Keratinocyte (primary cell): Measurements from ENCODE around the gene PHKA1. TPM values are rescaled to one million over a fixed set of nuclear protein-coding genes. Genes with fewer than 3 reads are reported as not detected.

Experiments
- DNase-seq: peaks from one replicate; pipeline ENCODE4 v3.0.0-alpha.2; 2011; ENCODE audit warnings: low read depth, missing footprints, low spot score
- FAIRE-seq: peaks from 2 replicates; lab custom pipeline; 2011; peaks lifted over from hg19 to GRCh38; lab: Jason Lieb, UNC
- H2AFZ ChIP-seq: 2 replicates; pipeline ENCODE4 v1.6.0; 2012; ENCODE audit warnings: low read length, control low read depth, inconsistent platforms; ENCODE audit not compliant: control insufficient read depth
- H3K27ac ChIP-seq: 2 replicates; pipeline ENCODE4 v1.5.1; 2011; ENCODE audit warnings: low read length; ENCODE audit not compliant: control insufficient read depth, insufficient read depth
- H3K27me3 ChIP-seq: 3 replicates; pipeline ENCODE4 v1.6.0; 2011; ENCODE audit warnings: low read length; ENCODE audit not compliant: control insufficient read depth, insufficient read depth; ENCODE audit errors: extremely low read depth
- H3K36me3 ChIP-seq, 2 experiments: 2 replicates in 1 of 2; 3 replicates in 1 of 2; pipeline ENCODE4 v1.5.1; 2011; ENCODE audit warnings: low read length in 2 of 2, mild to moderate bottlenecking in 1 of 2; ENCODE audit not compliant: control insufficient read depth in 2 of 2, insufficient read depth in 2 of 2; ENCODE audit errors: extremely low read depth in 1 of 2
- H3K4me1 ChIP-seq: 3 replicates; pipeline ENCODE4 v1.5.1; 2011; ENCODE audit warnings: low read length; ENCODE audit not compliant: control insufficient read depth, insufficient read depth; ENCODE audit errors: extremely low read depth
- H3K4me2 ChIP-seq: 3 replicates; pipeline ENCODE4 v1.6.0; 2011; ENCODE audit warnings: low read depth, low read length; ENCODE audit not compliant: control insufficient read depth, insufficient read depth; ENCODE audit errors: extremely low read depth
- H3K4me3 ChIP-seq, 3 experiments: fragments of 200-600 bp in 1 of 3; sonication (generic) in 1 of 3; 2 replicates in 2 of 3; 3 replicates in 1 of 3; pipeline ENCODE4 v1.5.1; 2011 to 2016; ENCODE audit warnings: low read length in 3 of 3, mild to moderate bottlenecking in 3 of 3, control low read depth in 2 of 3, inconsistent platforms in 1 of 3, low read depth in 1 of 3, mixed read lengths in 1 of 3, mixed run types in 1 of 3, moderate library complexity in 1 of 3; ENCODE audit not compliant: control insufficient read depth in 2 of 3, insufficient read depth in 2 of 3; ENCODE audit errors: extremely low read depth in 1 of 3
- H3K79me2 ChIP-seq: 2 replicates; pipeline ENCODE4 v1.6.0; 2012; ENCODE audit warnings: low read length; ENCODE audit not compliant: control insufficient read depth, insufficient read depth
- H3K9ac ChIP-seq: 3 replicates; pipeline ENCODE4 v1.6.0; 2011; ENCODE audit warnings: low read length; ENCODE audit not compliant: control insufficient read depth, insufficient read depth; ENCODE audit errors: extremely low read depth
- H3K9me1 ChIP-seq: 3 replicates; pipeline ENCODE4 v1.6.0; 2011; ENCODE audit warnings: low read length; ENCODE audit not compliant: control insufficient read depth, insufficient read depth; ENCODE audit errors: extremely low read depth
- H3K9me3 ChIP-seq: 2 replicates; pipeline ENCODE4 v1.5.1; 2012; ENCODE audit warnings: low read depth, low read length; ENCODE audit not compliant: control insufficient read depth
- H4K20me1 ChIP-seq: 3 replicates; pipeline ENCODE4 v1.6.0; 2011; ENCODE audit warnings: low read length; ENCODE audit not compliant: control insufficient read depth, insufficient read depth; ENCODE audit errors: extremely low read depth
- CTCF ChIP-seq, 3 experiments: IDR thresholded peaks in 1 of 3; conservative IDR thresholded peaks in 1 of 3; optimal IDR thresholded peaks in 1 of 3; 2 replicates in 2 of 3; 3 replicates in 1 of 3; pipeline versions ENCODE3 to v1.5.1; 2011; ENCODE audit warnings: low read length in 3 of 3, mild to moderate bottlenecking in 3 of 3, moderate library complexity in 2 of 3, control low read depth in 1 of 3, inconsistent platforms in 1 of 3; ENCODE audit not compliant: insufficient read depth in 2 of 3; ENCODE audit errors: extremely low read depth in 1 of 3
- EZH2 ChIP-seq: IDR thresholded peaks from one replicate; pipeline ENCODE4 v1.6.1; 2012; ENCODE audit warnings: inconsistent platforms, mild to moderate bottlenecking, low read length, moderate library complexity
- dilution Hi-C: fragments of 300-500 bp; cut with MboI; formaldehyde crosslinking; loops from one replicate; pipeline ENCODE4 v1.7.0; 2020; ENCODE audit warnings: low sequenced_read_pairs; ENCODE audit not compliant: extremely low pct_ligation_motif_present
- polyA plus RNA-seq, 5 experiments: library from polyadenylated mRNA; depleted of rRNA in 3 of 5; stranded (reverse) in 3 of 5; stranded (forward) in 1 of 5; unstranded in 1 of 5; fragments of >200 nt; gene quantifications; 1 replicate in 1 of 5; 2 replicates in 3 of 5; 3 replicates in 1 of 5; pipeline versions ENCODE4 v1.2.1 to v1.2.3, GENCODE V29; 2011 to 2012; ENCODE audit warnings: missing spikeins in 2 of 5, low read depth in 1 of 5, low replicate concordance in 1 of 5
- small RNA-seq, 3 experiments: library from RNA; depleted of rRNA; stranded (forward); fragments of <200 nt; gene quantifications; one replicate each; pipeline ENCODE3, GENCODE V24; 2012; ENCODE audit warnings: low read depth in 3 of 3, low replicate concordance in 1 of 3; ENCODE audit not compliant: insufficient read length in 3 of 3

The PHKA1 gene
- polyA plus RNA-seq, 1 donor (not counting 4 experiments of a cell fraction or from before 2014, with no cell fraction given) = 7.1 TPM

- no peak overlapping the region for H2AFZ ChIP-seq
- TF ChIP-seq CTCF (optimal IDR thresholded peaks at IDR 0.05 in 1 of 3, IDR thresholded peaks at IDR 0.05 in 1 of 3, conservative IDR thresholded peaks at IDR 0.05 in 1 of 3; ENCODE audit: extremely low read depth in 1 of 3, insufficient read depth in 2 of 3, low read length in 3 of 3) (no peak), EZH2 (no peak)
- dilution Hi-C loops = no loop called here
- H3K27ac ChIP-seq = no peak overlapping the region
- H4K20me1 ChIP-seq = no peaks in the 10 kb centered on the region
- no peak overlapping the region for H3K9ac ChIP-seq
- H3K27me3 ChIP-seq = no peaks in the 10 kb centered on the region
- H3K79me2 ChIP-seq = no peaks in the 10 kb centered on the region
- DNase-seq (no peak), FAIRE-seq (no peak)
- no peaks in the 10 kb centered on the region for H3K36me3 ChIP-seq
- no peaks in the 10 kb centered on the region for H3K4me1 ChIP-seq
- H3K9me3 ChIP-seq = no peaks in the 10 kb centered on the region
- no peak overlapping the region for H3K4me3 ChIP-seq
- H3K9me1 ChIP-seq = no peaks in the 10 kb centered on the region
- no peak overlapping the region for H3K4me2 ChIP-seq
Measured at GRCh38 chrX:72536542-72536941, 177.6 kb downstream of the PHKA1 start.

GRCh38 chrX:72532366-72532765, 181.7 kb downstream of the PHKA1 start:
- Histone ChIP-seq H3K4me2 (no peak overlapping the region), H3K9ac (no peak overlapping the region), H4K20me1 (no peaks in the 10 kb centered on the region), H3K79me2 (no peaks in the 10 kb centered on the region), H2AFZ (no peak overlapping the region), H3K4me1 (no peaks in the 10 kb centered on the region), H3K9me3 (no peaks in the 10 kb centered on the region), H3K27me3 (peaks cover 9% of the 10 kb centered on the region), H3K36me3 (no peaks in the 10 kb centered on the region), H3K9me1 (no peaks in the 10 kb centered on the region), H3K4me3 (no peak overlapping the region), H3K27ac (no peak overlapping the region)
- no peak for TF ChIP-seq EZH2
- no peak for TF ChIP-seq CTCF (optimal IDR thresholded peaks at IDR 0.05 in 1 of 3, IDR thresholded peaks at IDR 0.05 in 1 of 3, conservative IDR thresholded peaks at IDR 0.05 in 1 of 3; ENCODE audit: extremely low read depth in 1 of 3, insufficient read depth in 2 of 3, low read length in 3 of 3)
- DNase-seq = no peak
- FAIRE-seq = no peak
- dilution Hi-C loops = no loop called here

Small RNA genes within 50 kb of the gene (small RNA-seq; reads per million reads assigned to genes)
- 0 reads per million in 3 experiments for gene BX295541.1
- gene RF00012 = 0 reads per million in 3 experiments
- gene RNU1-112P = 0.75 to 3.6 (median 1.0) reads per million in 3 experiments

Other genes with a start within 250 kb of the PHKA1 start
- gene HDAC8, start 141.5 kb downstream of the PHKA1 start, polyA plus RNA-seq = 22.4 to 27.3 TPM (median 23.8 TPM) in 3 replicates
- gene DMRTC1B, start 62.6 kb upstream of the PHKA1 start, polyA plus RNA-seq = not detected in 3 replicates
- gene FAM236B, start 68.4 kb upstream of the PHKA1 start, polyA plus RNA-seq = not detected in 3 replicates
- gene FAM236D, start 93.9 kb upstream of the PHKA1 start, polyA plus RNA-seq = not detected in 3 replicates
- not detected in 3 replicates for gene FAM236C, start 198.3 kb upstream of the PHKA1 start, polyA plus RNA-seq
- gene FAM236A, start 223.9 kb upstream of the PHKA1 start, polyA plus RNA-seq = not detected in 3 replicates
- not detected in 3 replicates for gene DMRTC1, start 229.5 kb upstream of the PHKA1 start, polyA plus RNA-seq